Heart right ventricle (tissue), 16 donors: Measurements from ENCODE around the gene TYROBP. TPM values are rescaled to one million over a fixed set of nuclear protein-coding genes. Genes with fewer than 3 reads are reported as not detected.

Experiments used
- ATAC-seq, 8 donors: fragments of 200-7000 bp; cut with Tn5 transposase; one replicate each; pipeline ENCODE4 v1.9.1; 2020; ENCODE audit warnings: mild to moderate bottlenecking in 8 of 8, moderate library complexity in 8 of 8, moderate number of reproducible peaks in 1 of 8
- DNase-seq, 2 donors: peaks; one replicate each; pipeline ENCODE4 v3.0.0-alpha.2; 2020
- H3K27ac ChIP-seq, 10 donors: fragments of 200-600 bp; sonication (generic) in 2 of 10; one replicate each; pipeline versions ENCODE4 v1.5.0 to v1.8.0; 2020 to 2022; ENCODE audit warnings: mild to moderate bottlenecking in 3 of 10
- H3K27me3 ChIP-seq, 7 donors: fragments of 200-600 bp; one replicate each; pipeline ENCODE4 v1.8.0; 2021 to 2022; ENCODE audit warnings: mild to moderate bottlenecking in 2 of 7
- H3K36me3 ChIP-seq, 9 donors: fragments of 200-600 bp; sonication (generic) in 1 of 9; one replicate each; pipeline versions ENCODE4 v1.5.0 to v1.8.0; 2020 to 2022; ENCODE audit warnings: mild to moderate bottlenecking in 2 of 9
- H3K4me1 ChIP-seq, 9 donors: fragments of 200-600 bp; sonication (generic) in 1 of 9; one replicate each; pipeline versions ENCODE4 v1.5.0 to v1.8.0; 2020 to 2022; ENCODE audit warnings: mild to moderate bottlenecking in 4 of 9
- H3K4me3 ChIP-seq, 10 donors: fragments of 200-600 bp; sonication (generic) in 2 of 10; one replicate each; pipeline versions ENCODE4 v1.5.0 to v1.8.0; 2020 to 2022; ENCODE audit warnings: mild to moderate bottlenecking in 7 of 10, moderate library complexity in 2 of 10
- H3K9me3 ChIP-seq, 11 donors: fragments of 200-600 bp in 10 of 11; sonication (generic) in 2 of 11; one replicate each; pipeline versions ENCODE4 v1.5.0 to v1.8.0; 2013 to 2022; ENCODE audit warnings: mild to moderate bottlenecking in 2 of 11, control low read depth in 1 of 11, moderate library complexity in 1 of 11
- CTCF ChIP-seq, 9 donors: fragments of 200-600 bp; sonication (generic) in 2 of 9; IDR thresholded peaks; one replicate each; pipeline versions ENCODE4 v1.5.0 to v1.8.0; 2021 to 2022; ENCODE audit warnings: antibody characterized with exemption in 9 of 9, mild to moderate bottlenecking in 5 of 9, moderate library complexity in 1 of 9
- WGBS, 2 donors: extraction: QIAGEN DNeasy Blood & Tissue Kit; methylation state at CpG; one replicate each; pipeline ENCODE4 v1.1.7; 2013; ENCODE audit warnings: inconsistent platforms in 1 of 2; 5-methylcytosine and 5-hydroxymethylcytosine counted together
- intact Hi-C, 10 donors: fragments of 100-400 bp; cut with DNase I; formaldehyde crosslinking; loops; one replicate each; pipeline versions ENCODE4 v1.11.1 to v1.14.2; 2022
- polyA plus RNA-seq, 2 donors: library from polyadenylated mRNA; stranded (reverse); fragments of 200-250 nt; gene quantifications; one replicate each; pipeline ENCODE4 v1.2.3, GENCODE V29; 2013
- total RNA-seq, 10 donors: library from RNA; stranded (reverse); fragmentation: NEBNext Ultra II Directional in 3 of 10; extraction: Animal tissue kit (Norgen Biotek cat#: 25700) in 3 of 10; gene quantifications; one replicate each; pipeline versions ENCODE4 v1.2.1 to v1.2.4, GENCODE V29; 2021 to 2023
- donor health status: Arrhythmogenic right ventricular cardiomyopathy.
- donor health status: ischemic (EF 13 %, LVEDD 7.1; RV severe dilation, severe dysfunction).
- donor health status: healthy with polysubstance abuse.
- donor health status: DM: no; HTN: yes; CAD: no.
- donor health status: DM: no; HTN: no; CAD: no.
- donor health status: ischemic (EF 25% LVEDD 6.9; RV normal size, moderate dysfunction).
- donor health status: ischemic (EF 25% LVEDD 5.7; RV mildly dilated, moderate dysfunction).
- donor health status: healthy.
- donor health status: DM: yes; HTN: yes; CAD: no.
- donor health status: Ischemic cardiomyopathy.
- donor health status: ischemic (EF 35%, LVEDD 5.7; RV mildly dilated, moderate dysfunction).
- donor health status: nonischemic (EF 11% LVEDD 7.7; RV severe dilation, severe dysfunction).
- donor health status: DM: yes; HTN: yes; CAD: no.
- donor health status: PGD.
- donor health status: ischemic (EF 29% LVEDD 5.4; RV normal size, mild dysfunction).
- donor health status: nonischemic (EF 23%, LVEDD 6.1; RV moderate dilation, normal function).

Gene TYROBP
- total and polyA plus RNA-seq, 12 donors, result 8.4 to 122 (median 18.4) TPM

GRCh38 chr19:35879068-35879467 is 29.0 kb downstream of the TYROBP start:
- 36 to 46% methylated on average over 23 of the region's 23 CpGs for WGBS, 2 donors
- H3K4me1 ChIP-seq, result peaks cover 0 to 9% (median 5%) of the 10 kb centered on the region in 9 donors
- H3K27me3 ChIP-seq, result peaks cover 0 to 11% (median 0%) of the 10 kb centered on the region in 7 donors
- H3K4me3 ChIP-seq, result no peak overlapping the region
- intact Hi-C loops, result no loop called here
- peak in 1 of 8 donors; percentile 7 for ATAC-seq
- no peak for TF ChIP-seq CTCF (IDR thresholded peaks at IDR 0.05)
- no peak for DNase-seq
- H3K27ac ChIP-seq, result no peak overlapping the region
- peaks cover 0 to 3% (median 0%) of the 10 kb centered on the region in 9 donors for H3K36me3 ChIP-seq
- H3K9me3 ChIP-seq, result no peaks in the 10 kb centered on the region

GRCh38 chr19:35874392-35874930 is 33.6 kb downstream of the TYROBP start:
- no peak for TF ChIP-seq CTCF (IDR thresholded peaks at IDR 0.05)
- Histone ChIP-seq H3K4me1 (peaks cover 3 to 13% (median 10%) of the 10 kb centered on the region in 9 donors), H3K27ac (no peak overlapping the region), H3K27me3 (peaks cover 0 to 28% (median 12%) of the 10 kb centered on the region in 7 donors), H3K36me3 (peaks cover 0 to 3% (median 0%) of the 10 kb centered on the region in 9 donors), H3K9me3 (no peaks in the 10 kb centered on the region), H3K4me3 (no peak overlapping the region)
- WGBS, 2 donors, result 92% methylated on average over 32 of the region's 32 CpGs
- intact Hi-C loops, result no loop called here
- ATAC-seq, result no peak
- no peak for DNase-seq

GRCh38 chr19:35872180-35872579 is 35.9 kb downstream of the TYROBP start:
- H3K27me3 ChIP-seq, result peaks cover 0 to 39% (median 14%) of the 10 kb centered on the region in 7 donors
- intact Hi-C loops, result no loop called here
- 79 to 84% methylated on average over 5 of the region's 5 CpGs for WGBS, 2 donors

GRCh38 chr19:35871611-35872010 is 36.5 kb downstream of the TYROBP start:
- H3K4me3 ChIP-seq, result no peak overlapping the region
- no peak overlapping the region for H3K27ac ChIP-seq
- no peaks in the 10 kb centered on the region for H3K9me3 ChIP-seq
- WGBS, 2 donors, result 82% methylated on average over 12 of the region's 12 CpGs
- no peak for TF ChIP-seq CTCF (IDR thresholded peaks at IDR 0.05)
- DNase-seq (no peak), ATAC-seq (no peak)
- peaks cover 0 to under 1% (median 0%) of the 10 kb centered on the region in 9 donors for H3K36me3 ChIP-seq
- intact Hi-C loops, result no loop called here
- peaks cover 6 to 23% (median 20%) of the 10 kb centered on the region in 9 donors for H3K4me1 ChIP-seq
- H3K27me3 ChIP-seq, result peaks cover 0 to 45% (median 14%) of the 10 kb centered on the region in 7 donors

More at GRCh38 chr19:35872180-35872579, 35.9 kb downstream of the TYROBP start:
- peaks cover 0 to 3% (median 0%) of the 10 kb centered on the region in 9 donors for H3K36me3 ChIP-seq
- no peak overlapping the region for H3K27ac ChIP-seq
- peaks cover 6 to 23% (median 20%) of the 10 kb centered on the region in 9 donors for H3K4me1 ChIP-seq
- DNase-seq (no peak), ATAC-seq (no peak)
- H3K9me3 ChIP-seq, result no peaks in the 10 kb centered on the region
- no peak overlapping the region for H3K4me3 ChIP-seq
- no peak for TF ChIP-seq CTCF (IDR thresholded peaks at IDR 0.05)
